ENCODE measurements around the gene TRPM3. TPM values are rescaled to one million over a fixed set of nuclear protein-coding genes. Genes with fewer than 3 reads are reported as not detected.

The TRPM3 gene
- total RNA-seq, 4 donors from 2014 or later: 0.07 to 0.66 TPM; not detected in 2

GRCh38 chr9:70678153-70678552 lies 443.3 kb downstream of the TRPM3 start:
- intact Hi-C loops (cut with DNase I; ENCODE audit: low total_unique reads) (no loop called here), in situ Hi-C loops (cut with MboI; ENCODE audit: low sequenced_read_pairs in 4 of 4) (no loop called here)
- H3K9me3 ChIP-seq: no peaks in the 10 kb centered on the region
- no peaks in the 10 kb centered on the region for H3K4me1 ChIP-seq
- H3K4me3 ChIP-seq: no peak overlapping the region
- no peak for TF ChIP-seq CTCF (IDR thresholded peaks at IDR 0.05 in 4 of 5, conservative IDR thresholded peaks at IDR 0.05 in 1 of 5)
- TF ChIP-seq POLR2A (IDR thresholded peaks at IDR 0.05): no peak
- H3K27me3 ChIP-seq: no peaks in the 10 kb centered on the region
- DNase-seq (no peak), ATAC-seq (no peak)
- no peak overlapping the region for H3K27ac ChIP-seq
- H3K36me3 ChIP-seq: no peaks in the 10 kb centered on the region

GRCh38 chr9:70677055-70677735 lies 444.2 kb downstream of the TRPM3 start:
- no peaks in the 10 kb centered on the region for H3K27me3 ChIP-seq
- H3K4me3 ChIP-seq: no peak overlapping the region
- H3K27ac ChIP-seq: no peak overlapping the region
- no peaks in the 10 kb centered on the region for H3K9me3 ChIP-seq
- in situ Hi-C loops (cut with MboI; ENCODE audit: low sequenced_read_pairs in 4 of 4) (no loop called here), intact Hi-C loops (cut with DNase I; ENCODE audit: low total_unique reads) (no loop called here)
- no peaks in the 10 kb centered on the region for H3K36me3 ChIP-seq
- TF ChIP-seq POLR2A (IDR thresholded peaks at IDR 0.05) (no peak), CTCF (IDR thresholded peaks at IDR 0.05 in 4 of 5, conservative IDR thresholded peaks at IDR 0.05 in 1 of 5) (no peak)
- no peak for ATAC-seq
- no peak for DNase-seq
- H3K4me1 ChIP-seq: no peaks in the 10 kb centered on the region

- in situ Hi-C loops (cut with MboI; ENCODE audit: low sequenced_read_pairs in 4 of 4): no loop called here
- no peak for DNase-seq
Measured at GRCh38 chr9:70675868-70676370, 445.5 kb downstream of the TRPM3 start.

GRCh38 chr9:70673844-70674243 lies 447.6 kb downstream of the TRPM3 start:
- H3K4me3 ChIP-seq: no peak overlapping the region
- TF ChIP-seq POLR2A (IDR thresholded peaks at IDR 0.05) (no peak), CTCF (IDR thresholded peaks at IDR 0.05 in 4 of 5, conservative IDR thresholded peaks at IDR 0.05 in 1 of 5) (no peak)
- in situ Hi-C loops (cut with MboI; ENCODE audit: low sequenced_read_pairs in 4 of 4): loop anchor here in 1 of 4 donors (25.0 kb wide), 1 partner anchor 563 kb away; no protein-coding TSS in a partner anchor
- H3K9me3 ChIP-seq: no peaks in the 10 kb centered on the region
- no peak overlapping the region for H3K27ac ChIP-seq
- intact Hi-C loops (cut with DNase I; ENCODE audit: low total_unique reads): no loop called here
- ATAC-seq (no peak), DNase-seq (no peak)
- H3K36me3 ChIP-seq: no peaks in the 10 kb centered on the region
- no peaks in the 10 kb centered on the region for H3K4me1 ChIP-seq
- no peaks in the 10 kb centered on the region for H3K27me3 ChIP-seq

More at GRCh38 chr9:70675868-70676370, 445.5 kb downstream of the TRPM3 start:
- no peaks in the 10 kb centered on the region for H3K36me3 ChIP-seq
- H3K4me3 ChIP-seq: no peak overlapping the region
- no peaks in the 10 kb centered on the region for H3K9me3 ChIP-seq
- intact Hi-C loops (cut with DNase I; ENCODE audit: low total_unique reads): no loop called here
- TF ChIP-seq POLR2A (IDR thresholded peaks at IDR 0.05) (no peak), CTCF (IDR thresholded peaks at IDR 0.05 in 4 of 5, conservative IDR thresholded peaks at IDR 0.05 in 1 of 5) (no peak)
- ATAC-seq: no peak
- H3K27me3 ChIP-seq: no peaks in the 10 kb centered on the region
- H3K4me1 ChIP-seq: no peaks in the 10 kb centered on the region
- no peak overlapping the region for H3K27ac ChIP-seq

All from gastrocnemius medialis (tissue), 4 donors.